NCI-H1436 (cell line): ENCODE results near the gene ZC3H4.
"Not testable (repeated sequence)": the region's sequence is repeated elsewhere in the genome, so short reads cannot be mapped to it uniquely, and the experiment has no call there.

Source experiments
- DNase-seq: peaks from one replicate; lab custom pipeline; 2025; lab: John Stamatoyannopoulos, UW

The ZC3H4 gene

DNA sequence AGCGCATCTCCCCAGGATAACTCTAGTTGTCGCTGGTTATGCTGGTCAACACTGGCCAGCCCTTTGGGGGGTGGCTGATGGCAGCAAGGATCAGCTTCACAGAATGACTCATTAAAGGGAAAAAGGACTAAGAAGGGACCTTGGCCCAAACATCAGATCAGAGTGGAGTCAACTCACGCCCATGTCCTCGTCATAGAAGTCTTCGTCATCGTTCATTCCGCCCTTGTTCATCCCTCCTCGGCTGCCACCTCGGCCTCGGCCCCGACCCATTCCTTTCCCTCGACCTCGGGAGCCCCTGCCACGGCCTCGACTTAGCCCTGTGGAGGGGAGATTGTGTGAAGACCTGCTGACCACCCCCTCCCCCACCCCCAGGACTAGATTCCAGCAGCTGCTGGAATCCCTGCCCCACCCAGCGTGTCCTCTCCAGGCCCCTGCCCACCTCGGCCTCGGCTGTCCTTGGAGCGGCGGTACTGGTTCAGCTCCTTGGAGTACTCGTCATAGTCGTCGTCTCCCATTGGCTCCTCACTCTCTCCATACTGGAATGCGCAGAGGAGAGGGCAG, 28.6 kb downstream of the ZC3H4 start:
- DNase-seq: no peak

- DNase-seq: no peak
Measured at GRCh38 chr19:47082493-47082892, 31.1 kb downstream of the ZC3H4 start.

DNA sequence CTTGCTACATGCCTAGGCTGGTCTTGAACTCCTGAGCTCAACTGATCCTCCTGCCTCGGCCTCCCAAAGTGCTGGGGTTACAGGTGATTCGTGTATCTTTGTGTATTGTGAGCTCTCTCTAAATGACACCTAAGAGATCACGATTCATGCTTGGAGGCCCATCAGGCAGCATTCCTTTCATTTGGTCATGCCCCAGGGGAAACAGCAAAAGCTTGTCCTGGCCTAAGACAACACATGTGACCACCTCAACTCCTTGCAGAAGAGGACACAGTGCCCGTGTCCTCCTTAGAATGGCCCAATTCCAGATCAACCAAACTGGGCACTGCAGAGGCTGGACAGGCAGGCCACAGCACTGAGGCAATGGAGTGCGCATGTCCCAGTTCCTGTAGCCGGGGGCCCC, 32.5 kb downstream of the ZC3H4 start:
- DNase-seq: no peak

GRCh38 chr19:47078351-47078750, 35.2 kb downstream of the ZC3H4 start:
- not testable (repeated sequence) for DNase-seq

GRCh38 chr19:47075941-47076340, 37.6 kb downstream of the ZC3H4 start:
- DNase-seq: no peak

GRCh38 chr19:47075179-47075810, 38.3 kb downstream of the ZC3H4 start:
- DNase-seq: no peak

DNA sequence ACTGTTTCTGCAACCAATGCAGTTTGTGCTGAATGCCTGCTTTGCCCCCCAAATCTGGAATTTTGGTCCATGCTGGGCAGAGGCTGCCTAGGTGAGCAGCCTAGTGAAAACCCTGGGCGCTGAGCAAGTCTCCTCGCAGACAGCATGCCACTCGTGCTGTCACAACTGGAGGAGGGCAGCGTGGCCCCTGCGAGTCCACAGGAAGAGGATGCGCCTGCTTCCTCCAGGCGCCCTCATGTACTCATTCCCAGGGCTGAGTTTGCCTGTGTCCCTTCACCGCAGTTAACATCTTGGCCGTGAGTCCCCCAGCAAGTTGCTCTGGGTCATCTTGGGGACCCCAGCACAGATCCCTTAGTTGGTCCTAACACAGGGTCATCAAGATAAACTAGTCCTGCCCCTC, 39.0 kb downstream of the ZC3H4 start:
- DNase-seq: no peak

GRCh38 chr19:47073574-47073973, 40.0 kb downstream of the ZC3H4 start:
- DNase-seq: no peak

- DNase-seq: no peak
Measured at GRCh38 chr19:47072323-47072722, 41.3 kb downstream of the ZC3H4 start.

- no peak for DNase-seq
Measured at GRCh38 chr19:47071731-47072130, 41.8 kb downstream of the ZC3H4 start.

DNA sequence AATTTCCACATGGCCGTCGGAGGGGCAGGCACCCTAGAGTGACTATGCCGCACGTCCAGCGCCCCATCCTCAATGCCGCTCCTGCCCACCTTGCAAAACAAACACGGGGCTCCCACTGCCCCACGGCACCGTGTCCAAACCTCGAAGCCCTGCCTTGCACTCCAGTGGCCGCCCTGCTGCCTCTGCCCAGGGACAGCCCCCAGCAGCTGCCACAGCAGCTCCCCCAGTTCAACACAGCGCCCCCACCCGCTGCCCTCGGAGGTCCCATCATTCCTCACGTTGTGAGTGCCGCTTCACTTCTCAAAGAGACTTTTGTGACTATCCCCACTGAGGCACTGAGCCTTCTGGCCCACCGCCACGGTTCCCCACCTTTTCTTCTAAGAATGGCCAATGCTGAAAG, 42.8 kb downstream of the ZC3H4 start:
- DNase-seq: no peak

GRCh38 chr19:47069795-47070194, 43.8 kb downstream of the ZC3H4 start:
- no peak for DNase-seq

GRCh38 chr19:47068876-47069406, 44.6 kb downstream of the ZC3H4 start:
- no peak for DNase-seq

GRCh38 chr19:47068246-47068645, 45.3 kb downstream of the ZC3H4 start:
- DNase-seq: no peak

DNA sequence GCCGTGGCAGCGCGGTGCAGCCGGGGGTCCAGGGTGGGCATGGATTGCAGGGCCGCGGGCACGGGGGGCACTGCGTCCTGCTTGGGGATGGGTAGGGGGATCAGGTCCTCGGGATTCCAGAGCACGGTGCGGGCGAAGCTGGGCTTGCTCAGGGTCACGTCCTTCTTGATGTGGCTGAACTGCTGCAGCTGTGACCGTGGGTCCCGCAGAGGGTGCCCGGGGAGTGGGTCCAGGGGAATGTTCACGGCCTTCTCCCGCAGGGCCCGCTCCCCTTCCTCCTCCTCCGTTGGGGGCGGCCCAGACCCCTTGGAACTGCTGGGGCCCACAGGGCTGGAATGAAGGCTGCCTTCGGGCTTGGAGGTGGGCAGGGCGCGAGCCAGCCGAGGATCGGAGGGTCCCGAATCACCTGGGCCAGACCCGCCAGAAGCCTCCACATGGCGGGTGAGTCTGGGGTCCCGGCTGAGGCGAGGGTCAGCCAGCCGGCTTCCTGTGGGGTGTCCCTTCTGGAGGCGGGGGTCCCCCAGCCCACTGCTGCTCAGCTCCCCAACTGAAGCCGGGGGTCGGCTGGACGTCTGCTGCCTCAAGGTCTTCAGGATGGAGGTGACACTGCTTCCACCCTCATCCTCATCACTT, 46.2 kb downstream of the ZC3H4 start:
- no peak for DNase-seq

DNA sequence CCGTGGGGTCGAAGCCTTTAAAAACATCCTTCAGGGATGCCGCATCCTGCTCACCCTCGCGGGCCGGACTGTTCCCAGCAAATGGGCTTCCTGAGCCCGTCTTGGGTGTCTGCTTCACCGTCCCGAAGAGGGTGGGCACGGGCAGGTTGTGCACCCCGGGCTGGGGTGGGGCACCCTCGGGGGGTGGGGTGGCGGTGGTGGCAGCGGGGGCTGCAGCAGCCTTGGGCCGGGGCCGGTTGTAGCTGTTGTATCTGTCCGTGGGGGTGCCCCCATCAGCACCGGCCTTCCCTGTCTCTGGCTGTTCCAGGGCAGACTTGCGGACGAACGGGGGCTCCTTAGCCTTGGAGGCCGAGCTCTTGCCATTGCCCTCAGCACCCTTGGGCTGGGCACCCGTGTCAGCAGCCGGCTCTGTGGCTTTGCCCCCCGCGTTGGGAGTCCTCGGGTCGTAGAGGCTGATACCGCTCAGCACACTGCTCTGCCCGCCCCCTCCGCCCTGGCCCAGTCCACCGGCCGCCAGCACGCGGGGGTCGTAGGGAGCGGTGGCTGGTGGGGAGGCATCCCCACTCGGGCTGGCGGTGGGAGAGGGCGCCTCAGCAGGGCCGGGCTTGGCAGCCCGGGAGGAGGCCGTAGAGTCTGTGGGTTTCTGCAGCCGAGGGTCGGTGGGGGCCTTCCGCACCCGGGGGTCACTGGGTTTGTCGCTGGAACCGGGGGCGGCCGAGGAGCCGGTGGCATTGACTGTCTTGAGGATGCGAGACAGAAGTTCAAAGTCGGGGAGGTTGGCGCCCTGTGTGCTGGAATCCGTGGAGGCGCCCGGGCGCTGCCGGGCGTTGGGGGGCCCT, 47.0 kb downstream of the ZC3H4 start:
- DNase-seq: no peak

- no peak for DNase-seq
Measured at GRCh38 chr19:47065242-47065641, 48.3 kb downstream of the ZC3H4 start.

DNA sequence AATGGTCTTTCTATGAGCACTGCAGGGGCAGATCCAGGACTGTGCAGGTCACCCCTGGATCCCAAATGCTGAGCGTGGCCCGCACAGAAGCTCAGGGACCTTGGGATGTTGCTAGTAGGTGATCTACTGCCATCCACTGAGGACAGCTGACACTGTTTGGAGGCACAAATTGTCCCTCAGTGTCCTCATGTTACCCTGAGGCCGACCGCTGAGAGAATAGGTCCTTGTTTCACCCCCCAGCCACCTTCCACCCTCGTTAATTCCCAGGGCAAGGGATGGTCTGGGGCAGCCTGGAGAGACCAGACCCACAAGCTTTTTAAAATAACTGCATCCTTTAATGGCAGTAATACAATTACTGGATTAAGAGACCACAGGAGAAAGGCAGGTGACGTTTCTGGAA, 49.7 kb downstream of the ZC3H4 start:
- no peak for DNase-seq

GRCh38 chr19:47058621-47059022, 55.0 kb downstream of the ZC3H4 start:
- DNase-seq: no peak

DNA sequence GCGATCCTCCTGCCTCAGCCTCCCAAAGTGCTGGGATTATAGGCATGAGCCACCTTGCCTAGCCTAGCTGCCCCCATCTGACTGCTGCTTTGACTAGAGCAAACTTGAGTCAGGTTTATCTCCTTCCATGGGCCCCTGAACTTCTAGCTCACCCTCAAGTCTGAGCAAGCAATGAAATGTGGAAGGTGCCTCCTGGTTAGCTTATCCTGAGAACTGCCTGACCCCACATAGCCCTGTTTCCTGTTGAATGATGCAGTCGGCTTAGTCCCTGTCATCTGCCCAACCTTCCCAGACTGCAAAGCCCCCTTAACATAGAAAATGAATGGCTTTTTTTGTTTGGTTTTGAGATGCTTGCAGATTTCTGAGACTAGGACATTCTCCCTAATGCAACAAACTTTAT, 56.2 kb downstream of the ZC3H4 start:
- no peak for DNase-seq

DNA sequence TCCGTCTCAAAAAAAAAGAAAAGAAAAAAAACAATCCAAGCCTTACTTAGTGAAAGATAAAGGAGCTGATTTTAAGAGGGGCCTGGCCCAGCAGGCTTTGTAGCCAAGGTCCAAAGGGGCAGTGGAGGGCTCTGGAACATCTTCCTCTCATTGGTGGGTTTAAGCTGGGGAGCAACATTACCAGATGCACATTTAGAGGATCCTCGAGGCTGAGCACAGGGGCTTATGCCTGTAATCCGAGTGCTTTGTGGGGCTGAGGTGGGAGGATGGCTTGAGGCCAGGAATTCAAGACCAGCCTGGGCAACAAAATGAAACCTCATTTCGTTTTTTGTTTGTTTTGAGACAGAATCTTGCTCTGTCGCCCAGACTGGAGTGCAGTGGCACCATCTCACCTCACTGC, 57.2 kb downstream of the ZC3H4 start:
- DNase-seq: no peak

DNA sequence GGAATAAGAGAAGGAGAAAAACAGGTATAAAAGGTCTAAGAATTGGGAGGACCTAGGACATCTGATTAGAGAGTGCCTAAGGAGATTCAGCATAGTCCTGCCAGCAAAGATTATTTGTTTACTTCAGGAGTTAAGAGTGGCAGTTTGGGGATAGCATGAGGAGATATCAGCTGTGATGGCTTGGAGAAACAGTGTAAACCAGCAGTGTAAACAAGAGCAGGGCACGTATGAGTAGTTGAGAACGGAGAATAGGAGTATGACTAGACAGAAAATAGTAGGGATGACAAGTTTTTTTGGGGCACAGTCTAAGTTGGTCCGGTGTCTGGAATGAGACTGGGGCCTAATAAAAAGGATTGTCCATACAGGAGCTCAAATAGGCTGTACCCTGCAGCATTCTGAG, 63.0 kb downstream of the ZC3H4 start:
- DNase-seq: not testable (repeated sequence)

DNA sequence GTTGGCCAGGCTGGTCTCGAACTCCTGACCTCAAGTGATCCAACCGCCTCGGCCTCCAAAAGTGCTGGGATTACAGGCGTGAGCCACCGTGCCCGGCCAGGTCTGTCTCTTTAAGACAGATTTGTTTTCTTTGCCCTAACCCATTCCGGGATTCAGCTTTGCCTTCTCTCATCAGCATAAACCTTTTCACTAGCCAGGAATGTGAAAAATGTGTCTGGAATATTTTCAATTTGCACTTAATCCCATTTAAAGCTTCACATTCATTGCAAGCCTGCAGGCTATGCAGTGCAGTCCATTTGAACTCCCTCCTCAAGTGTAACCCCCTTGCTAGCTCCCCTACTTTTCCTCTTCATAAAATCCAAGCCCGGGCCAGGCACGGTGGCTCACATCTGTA, 64.3 kb downstream of the ZC3H4 start:
- no peak for DNase-seq
